ENCODE measurements around the gene PFKP. TPM values are rescaled to one million over a fixed set of nuclear protein-coding genes. Genes with fewer than 3 reads are reported as not detected.

PFKP gene
- total RNA-seq, 1 experiment from 2014 or later, result 140 TPM

- peaks cover 40% of the 10 kb centered on the region for H3K4me1 ChIP-seq (ENCODE audit: insufficient read depth, low read length)
- DNase-seq, result peak; percentile 33
- no peaks in the 10 kb centered on the region for H4K20me1 ChIP-seq (ENCODE audit: low read length)
- H2AFZ ChIP-seq (ENCODE audit: low read length), result peak overlapping the region; percentile 33
- H3K27ac ChIP-seq (ENCODE audit: low read length), result peak overlapping the region; percentile 98
- ATAC-seq, result peak; percentile 50
- H3K27me3 ChIP-seq (ENCODE audit: low read length), result no peaks in the 10 kb centered on the region
- no TSS peak for BruUV-seq (replicated peaks)
- peak overlapping the region; percentile 48 for H3K4me3 ChIP-seq (ENCODE audit: low read length)
- CTCF ChIA-PET, result no interaction called here
- peaks cover under 1% of the 10 kb centered on the region for H3F3A ChIP-seq (ENCODE audit: low read length, unreplicated experiment)
- no peaks in the 10 kb centered on the region for H3K36me3 ChIP-seq (ENCODE audit: low read depth, low read length)
- H3K9me3 ChIP-seq (ENCODE audit: low read length), result no peaks in the 10 kb centered on the region
- intact Hi-C loops (cut with micrococcal nuclease), result no loop called here
- POLR2A ChIA-PET (ENCODE audit: unreplicated experiment), result no interaction called here
- peak overlapping the region; percentile 88 for H3K4me2 ChIP-seq (ENCODE audit: low read length)
- H3K79me2 ChIP-seq (ENCODE audit: low read length), result peaks cover 57% of the 10 kb centered on the region
- no peaks in the 10 kb centered on the region for H3K9me2 ChIP-seq (replicated peaks; ENCODE audit: low read length)
- no peak for TF ChIP-seq EZH2 (IDR thresholded peaks at IDR 0.05; ENCODE audit: low read length, unreplicated experiment)
- no peak for TF ChIP-seq EZH2phosphoT487 (IDR thresholded peaks at IDR 0.05; ENCODE audit: borderline replicate concordance, low read length)
- no peak for TF ChIP-seq CTCF (conservative IDR thresholded peaks at IDR 0.05; ENCODE audit: low read depth, low read length)
- H3K9ac ChIP-seq (ENCODE audit: low read length), result peak overlapping the region; percentile 83
Observed at GRCh38 chr10:3096149-3096548, 28.8 kb downstream of the PFKP start.

- Histone ChIP-seq H3K4me2 (ENCODE audit: low read length) (no peak overlapping the region), H3K9me2 (replicated peaks; ENCODE audit: low read length) (no peaks in the 10 kb centered on the region), H3K79me2 (ENCODE audit: low read length) (peaks cover 51% of the 10 kb centered on the region), H3K4me3 (ENCODE audit: low read length) (no peak overlapping the region), H3K4me1 (ENCODE audit: insufficient read depth, low read length) (peaks cover 32% of the 10 kb centered on the region), H2AFZ (ENCODE audit: low read length) (no peak overlapping the region), H3K9me3 (ENCODE audit: low read length) (no peaks in the 10 kb centered on the region), H4K20me1 (ENCODE audit: low read length) (no peaks in the 10 kb centered on the region), H3F3A (ENCODE audit: low read length, unreplicated experiment) (no peaks in the 10 kb centered on the region), H3K9ac (ENCODE audit: low read length) (no peak overlapping the region), H3K36me3 (ENCODE audit: low read depth, low read length) (no peaks in the 10 kb centered on the region), H3K27ac (ENCODE audit: low read length) (peak overlapping the region; percentile 98; the same call in 1 of the 2 replicates), H3K27me3 (ENCODE audit: low read length) (no peaks in the 10 kb centered on the region)
- BruUV-seq (replicated peaks), result no TSS peak
- no peak for ATAC-seq
- intact Hi-C loops (cut with micrococcal nuclease), result no loop called here
- CTCF ChIA-PET, result no interaction called here
- DNase-seq, result no peak
- no peak for TF ChIP-seq EZH2 (IDR thresholded peaks at IDR 0.05; ENCODE audit: low read length, unreplicated experiment)
- TF ChIP-seq EZH2phosphoT487 (IDR thresholded peaks at IDR 0.05; ENCODE audit: borderline replicate concordance, low read length), result no peak
- TF ChIP-seq CTCF (conservative IDR thresholded peaks at IDR 0.05; ENCODE audit: low read depth, low read length), result no peak
- POLR2A ChIA-PET (ENCODE audit: unreplicated experiment), result no interaction called here
Observed at GRCh38 chr10:3097160-3097559, 29.8 kb downstream of the PFKP start.

- Histone ChIP-seq H3K4me2 (ENCODE audit: low read length) (no peak overlapping the region), H3K4me3 (ENCODE audit: low read length) (no peak overlapping the region), H3K9me2 (replicated peaks; ENCODE audit: low read length) (no peaks in the 10 kb centered on the region), H3F3A (ENCODE audit: low read length, unreplicated experiment) (no peaks in the 10 kb centered on the region), H3K9ac (ENCODE audit: low read length) (no peak overlapping the region), H3K36me3 (ENCODE audit: low read depth, low read length) (no peaks in the 10 kb centered on the region), H3K4me1 (ENCODE audit: insufficient read depth, low read length) (peaks cover 31% of the 10 kb centered on the region), H3K27me3 (ENCODE audit: low read length) (no peaks in the 10 kb centered on the region), H4K20me1 (ENCODE audit: low read length) (no peaks in the 10 kb centered on the region), H2AFZ (ENCODE audit: low read length) (no peak overlapping the region), H3K9me3 (ENCODE audit: low read length) (no peaks in the 10 kb centered on the region), H3K27ac (ENCODE audit: low read length) (no peak overlapping the region), H3K79me2 (ENCODE audit: low read length) (peaks cover 39% of the 10 kb centered on the region)
- ChIA-PET POLR2A (ENCODE audit: unreplicated experiment) (no interaction called here), CTCF (no interaction called here)
- TF ChIP-seq EZH2 (IDR thresholded peaks at IDR 0.05; ENCODE audit: low read length, unreplicated experiment) (no peak), EZH2phosphoT487 (IDR thresholded peaks at IDR 0.05; ENCODE audit: borderline replicate concordance, low read length) (no peak), CTCF (conservative IDR thresholded peaks at IDR 0.05; ENCODE audit: low read depth, low read length) (no peak)
- DNase-seq (no peak), ATAC-seq (no peak)
- intact Hi-C loops (cut with micrococcal nuclease), result no loop called here
- no TSS peak for BruUV-seq (replicated peaks)
Observed at GRCh38 chr10:3098689-3099088, 31.3 kb downstream of the PFKP start.
